UCSD-AML1 (cell line): ENCODE results near the gene RUVBL1.
"Not testable (repeated sequence)": the region's sequence is repeated elsewhere in the genome, so short reads cannot be mapped to it uniquely, and the experiment has no call there.

ENCODE experiments used
- DNase-seq: peaks from one replicate; lab custom pipeline; 2025; ENCODE audit not compliant: unreplicated experiment; lab: John Stamatoyannopoulos, UW

Gene RUVBL1

DNA sequence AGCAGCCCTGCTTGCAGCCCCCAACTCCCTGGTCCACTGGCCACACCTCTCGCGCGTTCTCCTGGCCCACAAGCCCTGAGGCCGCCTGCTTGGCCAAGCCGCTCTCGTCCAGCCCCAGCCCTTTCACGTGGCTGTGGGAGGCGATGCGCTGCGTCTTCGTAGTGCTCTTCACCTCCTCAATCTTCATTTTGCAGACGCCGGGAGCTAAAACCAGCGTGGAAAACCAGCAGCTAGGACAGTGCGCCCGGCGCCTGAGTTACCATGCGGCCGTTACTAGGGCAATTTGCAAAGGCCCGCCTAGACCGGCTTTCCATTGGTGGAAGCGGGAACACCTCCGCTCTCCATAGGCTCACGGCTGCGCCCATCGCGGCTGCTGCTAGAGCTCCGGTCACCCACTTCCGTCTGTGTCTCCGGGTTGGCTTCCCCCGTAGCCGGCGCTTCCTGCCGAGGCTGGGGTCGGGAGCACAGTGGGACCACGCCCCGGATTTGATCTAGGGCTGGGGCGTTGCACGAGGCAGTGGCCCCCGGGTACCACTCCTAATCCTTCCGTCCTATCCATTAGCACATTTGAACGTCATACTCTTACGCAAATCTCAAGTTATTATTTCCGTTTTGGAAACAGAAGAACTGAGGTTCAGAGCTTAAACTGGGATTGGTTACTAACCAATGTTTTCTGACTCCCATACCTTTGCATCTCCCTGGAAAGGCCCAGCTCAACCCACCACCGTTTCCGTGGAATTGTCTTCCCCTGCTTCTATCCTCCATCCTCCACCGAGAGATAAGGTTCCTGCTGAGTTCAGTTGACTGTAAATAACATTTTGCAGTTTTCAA is at the start of gene RUVBL1:
RUVBL1 (minus strand) TSS at position 275 of the 831 bp plus-strand sequence; CDS start at position 187, 88 bp downstream.
- peak; percentile 98 for DNase-seq

DNA sequence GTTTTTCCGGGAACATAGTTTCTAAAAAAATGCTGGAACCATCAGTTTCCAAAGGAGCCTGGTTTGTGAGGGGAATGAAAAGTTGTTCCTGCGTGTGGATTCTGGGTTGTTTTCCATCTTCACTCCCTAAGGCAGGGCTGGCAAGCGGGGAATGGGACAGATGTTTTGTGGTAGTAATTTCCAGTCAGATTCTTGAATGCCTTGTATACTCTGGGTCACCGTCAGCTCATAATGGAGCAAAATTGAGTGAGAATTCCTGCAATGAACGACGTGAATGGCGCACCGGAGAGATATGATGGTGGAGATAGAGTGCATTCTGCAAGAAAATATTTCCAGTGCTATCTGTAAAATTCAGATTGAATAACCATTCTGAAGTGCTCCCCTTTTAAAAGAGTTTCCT is 49.6 kb upstream of the RUVBL1 start:
- no peak for DNase-seq

DNA sequence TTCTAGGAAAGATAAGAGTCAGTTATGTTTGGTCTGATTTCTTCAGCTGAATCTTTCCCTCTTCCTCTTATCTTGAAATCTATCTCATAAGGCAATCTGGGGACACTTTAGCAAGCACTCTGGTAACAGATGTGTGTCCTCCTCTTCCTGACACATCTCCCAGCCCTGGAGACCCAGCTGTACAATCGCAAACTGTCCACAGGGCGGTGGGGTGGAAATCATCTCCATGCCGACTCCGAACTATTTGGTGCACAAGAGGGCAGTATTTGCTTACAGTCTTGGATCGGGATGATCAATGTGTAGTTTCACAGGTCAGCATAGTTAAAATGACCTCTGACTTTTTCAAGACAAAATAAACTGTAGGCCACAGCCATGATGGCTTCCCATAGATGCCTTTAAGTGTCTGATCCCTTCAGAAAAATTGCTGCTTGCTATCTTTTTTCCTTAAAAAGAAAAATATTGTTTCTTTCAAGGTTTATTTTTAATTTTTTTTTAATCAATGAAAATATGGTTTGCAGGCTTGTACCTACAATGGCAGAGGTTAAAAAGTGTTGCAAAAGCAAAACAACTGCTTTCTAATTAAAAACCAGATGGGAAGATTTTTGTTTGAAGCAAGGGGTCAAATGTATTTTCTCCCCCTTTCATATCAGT is 47.4 kb upstream of the RUVBL1 start:
- DNase-seq = peak; percentile 62

DNA sequence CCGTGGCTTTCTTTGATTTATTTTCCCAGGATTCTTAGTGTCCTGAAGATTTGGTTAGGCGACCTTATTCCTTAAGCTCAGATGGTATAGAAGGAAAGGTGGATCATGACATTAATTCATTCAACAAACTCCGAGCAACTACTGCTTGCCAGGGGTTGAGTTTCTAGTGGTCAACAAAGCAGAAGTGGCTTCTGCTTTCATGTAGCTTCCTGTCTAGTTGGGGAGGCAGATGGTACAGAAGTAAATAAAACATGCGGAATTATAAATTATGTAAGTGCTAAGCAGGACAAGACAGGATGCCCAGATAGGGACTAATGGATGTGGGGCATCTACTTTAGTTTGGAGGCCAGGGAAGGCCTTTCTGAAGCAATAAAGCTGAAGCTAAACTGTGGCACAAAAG is 45.2 kb upstream of the RUVBL1 start:
- no peak for DNase-seq

DNA sequence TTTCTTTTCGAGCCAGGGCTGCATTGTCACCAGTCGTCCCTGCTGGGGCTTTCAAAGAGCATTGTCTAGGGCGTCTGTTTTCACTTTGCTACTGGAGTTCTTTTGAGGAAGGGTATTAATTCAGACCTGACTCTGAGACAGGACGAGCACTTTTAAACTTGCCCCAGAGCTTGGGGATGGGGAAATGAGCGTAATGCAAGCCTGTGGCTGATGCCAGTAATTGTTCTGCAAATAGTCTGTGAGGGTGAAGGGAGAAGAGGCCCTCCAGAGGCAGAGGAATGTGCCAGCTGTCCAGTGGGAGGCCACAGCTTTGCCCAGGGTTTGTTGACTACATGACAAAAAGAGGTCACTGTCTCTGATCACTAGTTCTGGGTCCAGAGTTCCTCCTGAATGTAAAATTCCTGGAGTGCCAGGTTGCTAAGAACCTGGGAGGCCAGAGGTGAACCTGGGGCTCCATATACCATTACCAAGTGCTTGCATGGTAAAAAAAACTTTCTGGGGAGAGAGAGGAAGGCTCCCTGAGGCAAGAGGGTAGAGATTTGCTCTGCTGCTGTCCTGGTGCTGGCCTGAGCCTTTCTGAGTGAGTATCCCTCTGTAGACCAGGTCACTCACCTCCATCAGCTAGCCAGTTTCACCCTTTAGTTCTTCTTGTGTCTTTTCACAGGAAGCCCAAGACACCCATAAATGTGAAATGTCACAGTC is 44.5 kb upstream of the RUVBL1 start:
- no peak for DNase-seq

DNA sequence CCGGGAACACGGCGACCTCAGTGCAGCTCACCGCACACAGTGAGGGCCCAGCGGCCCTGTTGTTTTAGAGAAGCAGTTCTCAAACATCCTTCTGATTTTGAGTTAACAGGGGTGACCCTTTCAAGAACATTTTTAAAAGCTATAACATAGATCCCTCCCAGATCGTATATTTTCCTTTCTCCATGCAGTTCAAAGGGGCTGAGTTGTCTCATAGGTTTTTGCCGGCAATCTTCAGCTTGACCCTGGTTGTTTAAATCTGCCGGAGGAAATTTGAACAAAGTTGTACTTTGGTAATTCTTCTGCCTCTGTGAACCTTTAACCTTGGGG is 44.0 kb upstream of the RUVBL1 start:
- no peak for DNase-seq

DNA sequence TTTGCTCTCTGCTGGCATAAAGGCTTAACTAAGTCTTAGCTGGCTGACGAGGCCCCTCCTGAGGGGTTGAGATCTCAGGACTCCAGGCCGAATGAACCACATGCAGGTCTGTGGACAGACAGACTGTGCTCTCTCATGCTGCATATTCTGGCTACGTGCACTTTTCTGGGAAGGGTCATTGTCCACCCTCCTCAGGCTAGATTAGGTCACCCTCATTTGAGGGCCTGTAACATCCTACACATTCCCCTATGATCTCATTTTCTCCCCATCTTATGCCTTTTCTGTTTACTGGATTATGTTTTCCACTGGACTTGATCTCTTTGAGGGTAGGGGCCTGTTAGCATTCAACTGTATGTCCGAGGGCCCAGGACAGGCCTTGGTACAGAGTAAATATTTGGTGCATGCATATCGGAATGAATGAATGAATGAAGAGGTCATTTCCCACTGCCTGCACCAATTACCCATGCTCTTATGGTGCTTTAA is 43.4 kb upstream of the RUVBL1 start:
- DNase-seq = no peak

GRCh38 chr3:128163432-128163831 is 39.8 kb upstream of the RUVBL1 start:
- no peak for DNase-seq

- DNase-seq = no peak
These were observed 37.0 kb upstream of the RUVBL1 start for GRCh38 chr3:128160661-128161060.

GRCh38 chr3:128155616-128156360 is 32.2 kb upstream of the RUVBL1 start:
- no peak for DNase-seq

- not testable (repeated sequence) for DNase-seq
These were observed 30.7 kb upstream of the RUVBL1 start for GRCh38 chr3:128154354-128154753.

DNA sequence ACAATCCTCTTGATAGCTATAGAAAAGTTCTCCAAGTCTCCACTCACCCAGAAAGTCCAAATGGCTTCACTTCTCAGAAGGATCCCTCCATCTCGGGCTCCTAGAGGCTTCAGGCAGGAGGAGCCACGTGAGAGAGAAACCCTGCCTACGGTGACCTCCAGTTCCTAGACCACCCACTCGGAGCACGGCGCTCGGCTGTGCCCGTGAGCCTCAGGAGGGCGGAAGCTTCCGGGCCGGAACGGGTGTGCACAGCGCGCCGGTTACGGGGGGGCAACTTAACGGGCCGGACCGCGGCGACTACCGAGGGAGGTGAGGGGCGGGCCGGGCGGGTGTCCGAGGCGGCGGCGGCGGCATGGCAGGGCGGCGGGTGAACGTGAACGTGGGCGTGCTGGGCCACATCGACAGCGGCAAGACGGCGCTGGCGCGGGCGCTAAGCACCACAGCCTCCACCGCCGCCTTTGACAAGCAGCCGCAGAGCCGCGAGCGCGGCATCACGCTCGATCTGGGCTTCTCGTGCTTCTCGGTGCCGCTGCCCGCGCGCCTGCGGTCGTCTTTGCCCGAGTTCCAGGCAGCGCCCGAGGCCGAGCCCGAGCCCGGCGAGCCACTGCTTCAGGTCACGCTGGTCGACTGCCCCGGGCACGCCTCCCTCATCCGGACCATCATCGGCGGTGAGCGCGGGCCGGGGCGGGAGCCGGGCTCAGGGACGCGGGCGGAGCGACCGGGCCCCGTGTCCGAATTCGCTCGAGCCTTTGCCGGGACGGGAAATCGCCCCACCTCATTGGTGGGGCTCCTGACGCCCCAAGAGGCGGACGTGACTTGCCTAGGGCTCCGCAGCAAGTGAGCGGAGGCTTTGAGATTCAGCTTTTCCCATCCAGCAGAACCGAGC is 29.8 kb upstream of the RUVBL1 start, which contains the start of gene EEFSEC:
EEFSEC (plus strand) TSS at position 326 of the 886 bp plus-strand sequence; CDS start at position 353, 27 bp downstream.
- DNase-seq = peak; percentile 83

DNA sequence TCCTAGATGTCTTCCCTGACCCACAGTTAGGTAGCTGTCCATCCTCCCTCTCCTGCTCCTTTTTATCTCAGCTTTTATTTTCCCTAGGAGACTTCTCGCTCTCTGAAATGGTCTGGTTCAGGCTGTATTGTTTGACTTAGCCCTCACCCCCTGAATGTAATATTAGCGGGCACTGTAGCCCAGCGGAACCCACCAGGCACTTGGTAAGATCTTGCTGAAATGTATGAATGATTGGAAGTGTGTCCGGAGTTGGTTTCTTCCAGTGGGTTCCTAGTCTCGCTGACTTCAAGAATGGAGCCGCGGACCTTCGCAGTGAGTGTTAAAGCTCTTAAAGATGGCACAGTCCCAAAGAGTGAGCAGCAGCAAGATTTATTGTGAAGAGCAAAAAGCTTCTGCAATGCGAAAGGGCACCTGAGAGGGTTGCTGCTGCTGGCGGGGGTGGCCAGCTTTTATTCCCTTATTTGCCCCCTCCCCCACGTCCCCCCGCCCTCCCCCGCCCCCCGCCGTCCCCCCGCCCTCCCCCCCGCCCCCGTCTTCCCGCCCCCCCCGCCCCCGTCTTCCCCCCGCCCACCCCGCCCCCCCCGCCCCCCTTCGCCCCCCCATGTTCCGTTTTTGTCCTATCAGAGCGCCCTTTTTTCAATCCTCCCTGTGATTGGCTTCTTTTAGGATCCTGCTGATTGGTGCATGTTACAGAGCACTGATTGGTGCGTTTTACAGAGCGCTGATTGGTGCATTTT is 29.0 kb upstream of the RUVBL1 start:
- DNase-seq = no peak

GRCh38 chr3:128151758-128152274 is 28.2 kb upstream of the RUVBL1 start:
- DNase-seq = no peak

GRCh38 chr3:128149650-128150049 is 26.0 kb upstream of the RUVBL1 start:
- no peak for DNase-seq

DNA sequence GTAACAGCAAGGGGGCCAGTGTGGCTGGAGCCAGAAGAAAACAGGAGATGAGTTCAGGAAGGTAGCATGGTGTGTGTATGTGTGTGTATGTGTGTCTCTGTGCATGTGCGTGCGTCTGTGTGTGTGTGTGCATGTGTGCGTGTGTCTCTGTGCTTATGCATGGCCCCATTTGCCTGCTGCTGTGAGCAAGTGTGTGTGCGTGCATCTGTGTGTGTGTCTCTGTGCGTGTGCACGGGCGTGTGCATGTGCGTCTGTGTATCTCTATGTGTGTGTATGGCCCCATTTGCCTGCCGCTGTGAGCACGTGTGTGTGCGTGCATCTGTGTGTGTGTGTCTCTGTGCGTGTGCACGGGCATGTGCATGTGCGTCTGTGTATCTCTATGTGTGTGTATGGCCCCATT is 22.6 kb upstream of the RUVBL1 start:
- no peak for DNase-seq

DNA sequence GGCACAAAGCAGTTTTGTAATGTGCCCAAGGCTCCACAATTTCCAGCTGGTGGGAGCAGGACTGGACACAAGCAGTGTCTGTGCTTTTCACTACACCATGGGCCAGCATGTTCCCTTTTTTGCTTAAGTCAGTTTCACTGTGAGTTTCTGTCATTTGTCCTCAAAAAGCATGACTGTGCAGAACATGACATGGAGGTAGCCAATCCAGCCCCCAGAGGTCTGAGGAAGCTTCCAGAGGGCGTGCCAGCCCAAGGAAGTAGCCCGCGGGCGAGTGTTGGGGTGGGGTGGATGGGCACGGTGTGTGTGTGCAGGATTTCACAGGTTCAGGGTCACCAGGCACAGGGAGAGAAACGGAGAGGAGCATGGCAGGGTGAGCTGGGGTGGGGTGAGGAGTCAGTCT is 21.7 kb upstream of the RUVBL1 start:
- peak; percentile 61 for DNase-seq

- no peak for DNase-seq
These were observed 21.0 kb upstream of the RUVBL1 start for GRCh38 chr3:128144512-128145187.

DNA sequence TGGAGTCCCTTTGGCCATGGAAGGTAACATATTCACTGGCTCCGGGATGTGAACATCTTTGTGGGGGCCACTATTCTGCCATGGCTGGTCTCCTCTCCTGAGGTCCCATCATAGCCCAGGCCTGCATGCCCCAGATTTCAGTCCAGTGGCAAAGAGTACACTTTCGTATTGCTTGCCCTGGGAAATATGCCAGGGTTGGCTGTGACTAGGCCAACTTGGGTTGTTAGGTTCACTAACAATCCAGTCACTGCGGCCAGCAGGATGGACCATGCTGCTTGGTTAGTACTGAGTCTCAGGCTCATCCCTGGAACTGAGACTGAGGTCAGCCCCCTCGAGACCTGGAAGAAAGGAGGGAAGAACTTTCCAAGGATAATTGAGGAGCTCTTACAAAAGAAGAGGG is 19.9 kb upstream of the RUVBL1 start:
- no peak for DNase-seq
